C4-2B (cell line): ENCODE results near the gene HACD4.

Source experiments
- H3K27ac ChIP-seq: fragments of 450-650 bp; 2 replicates; pipeline ENCODE4 v1.5.1; 2017
- CTCF ChIP-seq: fragments of 450-650 bp; conservative IDR thresholded peaks from 2 replicates; pipeline ENCODE4 v1.5.1; 2017; ENCODE audit warnings: mild to moderate bottlenecking
- ZFX ChIP-seq: fragments of 450-650 bp; IDR thresholded peaks from 2 replicates; pipeline ENCODE4 v1.6.1; 2017

Gene HACD4

GRCh38 chr9:20972684-20973083 lies 58.8 kb downstream of the HACD4 start:
- no peak overlapping the region for H3K27ac ChIP-seq
- TF ChIP-seq CTCF, result no peak
- TF ChIP-seq ZFX, result no peak

GRCh38 chr9:20962536-20963225 lies 68.8 kb downstream of the HACD4 start:
- H3K27ac ChIP-seq, result no peak overlapping the region
- TF ChIP-seq CTCF (no peak), ZFX (no peak)

- H3K27ac ChIP-seq, result no peak overlapping the region
- no peak for TF ChIP-seq ZFX
Observed at GRCh38 chr9:20950707-20951106, 80.7 kb downstream of the HACD4 start.
